HEK293 (cell line): ENCODE measurements around the gene TSPAN17.

Source experiments
- GLI4 ChIP-seq: fragments of 450-650 bp; formaldehyde crosslinking; IDR thresholded peaks from 2 replicates; pipeline ENCODE4 v1.5.1; 2016; ENCODE audit warnings: missing biosample characterization, missing genetic modification characterization
- KLF16 ChIP-seq: fragments of 450-650 bp; formaldehyde crosslinking; IDR thresholded peaks from 2 replicates; pipeline ENCODE4 v1.5.1; 2017; ENCODE audit warnings: missing biosample characterization, missing genetic modification characterization
- OSR2 ChIP-seq: fragments of 450-650 bp; formaldehyde crosslinking; IDR thresholded peaks from 2 replicates; pipeline ENCODE4 v1.5.1; 2016; ENCODE audit warnings: missing biosample characterization, missing genetic modification characterization
- SP2 ChIP-seq: fragments of 450-650 bp; formaldehyde crosslinking; IDR thresholded peaks from 2 replicates; pipeline ENCODE4 v1.5.1; 2016; ENCODE audit warnings: missing biosample characterization, missing genetic modification characterization
- ZBTB17 ChIP-seq: fragments of 450-650 bp; formaldehyde crosslinking; IDR thresholded peaks from 2 replicates; pipeline ENCODE4 v1.5.1; 2016; ENCODE audit warnings: missing biosample characterization, missing genetic modification characterization
- ZFP41 ChIP-seq: fragments of 450-650 bp; formaldehyde crosslinking; IDR thresholded peaks from 2 replicates; pipeline ENCODE4 v1.5.1; 2016; ENCODE audit warnings: missing biosample characterization, missing genetic modification characterization, borderline replicate concordance
- ZNF132 ChIP-seq: fragments of 450-650 bp; formaldehyde crosslinking; IDR thresholded peaks from 2 replicates; pipeline ENCODE4 v1.5.1; 2017; ENCODE audit warnings: missing biosample characterization, missing genetic modification characterization, borderline replicate concordance
- ZNF19 ChIP-seq: fragments of 450-650 bp; formaldehyde crosslinking; IDR thresholded peaks from 2 replicates; pipeline ENCODE4; 2016; ENCODE audit warnings: missing biosample characterization, missing genetic modification characterization, low read depth
- ZNF24 ChIP-seq: fragments of 450-650 bp; formaldehyde crosslinking; IDR thresholded peaks from 2 replicates; pipeline ENCODE4 v1.5.1; 2016; ENCODE audit warnings: missing biosample characterization, missing genetic modification characterization
- ZNF37A ChIP-seq: fragments of 450-650 bp; IDR thresholded peaks from 2 replicates; pipeline ENCODE4 v1.5.1; 2018; ENCODE audit warnings: missing biosample characterization, missing genetic modification characterization
- ZNF416 ChIP-seq: fragments of 450-650 bp; formaldehyde crosslinking; IDR thresholded peaks from 2 replicates; pipeline ENCODE4 v1.5.1; 2016; ENCODE audit warnings: missing biosample characterization, missing genetic modification characterization
- ZNF530 ChIP-seq: fragments of 450-650 bp; formaldehyde crosslinking; IDR thresholded peaks from 2 replicates; pipeline ENCODE4 v1.5.1; 2016; ENCODE audit warnings: low read depth, missing biosample characterization, missing genetic modification characterization
- ZNF544 ChIP-seq: fragments of 450-650 bp; formaldehyde crosslinking; IDR thresholded peaks from 2 replicates; pipeline ENCODE4 v1.5.0; 2017; ENCODE audit warnings: missing biosample characterization, missing genetic modification characterization
- ZNF549 ChIP-seq: fragments of 450-650 bp; IDR thresholded peaks from 2 replicates; pipeline ENCODE4 v1.5.1; 2018; ENCODE audit warnings: missing biosample characterization, missing genetic modification characterization, mild to moderate bottlenecking, inconsistent platforms, moderate library complexity
- ZNF596 ChIP-seq: fragments of 450-650 bp; IDR thresholded peaks from 2 replicates; pipeline ENCODE4 v1.5.0; 2018; ENCODE audit warnings: missing biosample characterization, mild to moderate bottlenecking, missing genetic modification characterization, moderate library complexity
- ZNF621 ChIP-seq: fragments of 450-650 bp; formaldehyde crosslinking; IDR thresholded peaks from 2 replicates; pipeline ENCODE4 v1.5.1; 2017; ENCODE audit warnings: missing biosample characterization, missing genetic modification characterization
- ZNF623 ChIP-seq: fragments of 450-650 bp; formaldehyde crosslinking; IDR thresholded peaks from 2 replicates; pipeline ENCODE4 v1.5.1; 2016; ENCODE audit warnings: missing biosample characterization, missing genetic modification characterization
- ZNF624 ChIP-seq: fragments of 450-650 bp; formaldehyde crosslinking; IDR thresholded peaks from 2 replicates; pipeline ENCODE4 v1.5.1; 2017; ENCODE audit warnings: missing biosample characterization, missing genetic modification characterization
- ZNF768 ChIP-seq: fragments of 450-650 bp; formaldehyde crosslinking; IDR thresholded peaks from 2 replicates; pipeline ENCODE4 v1.5.1; 2018; ENCODE audit warnings: missing biosample characterization, mild to moderate bottlenecking, missing genetic modification characterization
- ZNF792 ChIP-seq: fragments of 450-650 bp; formaldehyde crosslinking; IDR thresholded peaks from 2 replicates; pipeline ENCODE4 v1.5.1; 2016; ENCODE audit warnings: missing biosample characterization, missing genetic modification characterization
- TF ChIP-seq, protein P1 (sequence below): fragments of 450-650 bp; formaldehyde crosslinking; conservative IDR thresholded peaks from 2 replicates; pipeline ENCODE4 v1.5.1; 2016; ENCODE audit warnings: low read depth, missing biosample characterization, missing genetic modification characterization
- TF ChIP-seq, protein P2 (sequence below): fragments of 450-650 bp; formaldehyde crosslinking; IDR thresholded peaks from 2 replicates; pipeline ENCODE4 v1.5.1; 2016; ENCODE audit warnings: missing biosample characterization, missing genetic modification characterization
- TF ChIP-seq, protein P3 (sequence below): fragments of 450-650 bp; formaldehyde crosslinking; IDR thresholded peaks from 2 replicates; pipeline ENCODE4 v1.5.1; 2016; ENCODE audit warnings: missing biosample characterization, missing genetic modification characterization
- TF ChIP-seq, protein P4 (sequence below): fragments of 450-650 bp; formaldehyde crosslinking; IDR thresholded peaks from 2 replicates; pipeline ENCODE4 v1.5.1; 2016; ENCODE audit warnings: missing biosample characterization, missing genetic modification characterization, borderline replicate concordance
- TF ChIP-seq, protein P5 (sequence below): fragments of 450-650 bp; formaldehyde crosslinking; IDR thresholded peaks from 2 replicates; pipeline ENCODE4 v1.5.1; 2016; ENCODE audit warnings: missing biosample characterization, missing genetic modification characterization
- TF ChIP-seq, protein P6 (sequence below): fragments of 450-650 bp; formaldehyde crosslinking; IDR thresholded peaks from 2 replicates; pipeline ENCODE4 v1.5.1; 2017; ENCODE audit warnings: missing biosample characterization, missing genetic modification characterization

Gene TSPAN17

DNA sequence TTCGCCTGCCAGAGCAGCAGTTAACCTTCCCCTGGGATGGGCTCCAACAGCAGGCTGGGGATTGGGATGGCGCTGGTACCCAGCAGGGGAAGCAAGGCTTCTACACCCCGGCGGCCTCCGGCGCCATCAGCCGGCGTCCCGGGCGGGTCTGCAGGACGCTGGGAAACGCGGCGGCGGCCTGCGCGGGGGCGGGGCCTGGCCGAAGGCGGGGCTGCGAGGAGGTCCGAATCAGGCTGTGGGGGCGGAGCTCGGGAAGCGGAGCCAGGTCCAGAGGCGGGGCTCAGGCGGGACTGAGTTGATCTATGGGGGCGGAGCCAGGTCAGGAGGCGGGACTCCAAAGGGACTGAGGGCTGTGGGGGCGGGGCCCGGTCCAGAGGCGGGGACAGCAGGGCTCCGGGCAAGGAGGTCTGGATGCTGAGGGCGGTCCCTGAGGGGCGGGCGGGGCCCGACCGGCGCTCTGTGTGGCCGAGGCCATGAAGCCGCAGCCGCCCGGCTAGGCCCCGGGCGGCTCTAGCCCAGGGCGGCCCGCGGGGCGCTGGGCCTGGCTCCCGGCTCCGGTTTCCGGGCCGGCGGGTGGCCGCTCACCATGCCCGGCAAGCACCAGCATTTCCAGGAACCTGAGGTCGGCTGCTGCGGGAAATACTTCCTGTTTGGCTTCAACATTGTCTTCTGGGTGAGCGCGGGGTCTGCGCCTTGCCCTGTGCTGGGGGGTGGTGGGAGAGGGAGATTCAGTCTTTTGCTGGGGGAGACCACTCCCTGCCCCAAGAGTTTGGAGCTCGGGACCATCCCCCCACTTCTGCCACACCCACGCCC lies at the start of gene TSPAN17 (continued):
- no peak for TF ChIP-seq ZNF19 (tag by site-specific recombination)
- no peak for TF ChIP-seq ZNF596 (tag by site-specific recombination)
- no peak for TF ChIP-seq ZNF621 (tag by site-specific recombination)
- TF ChIP-seq, protein P1, sequence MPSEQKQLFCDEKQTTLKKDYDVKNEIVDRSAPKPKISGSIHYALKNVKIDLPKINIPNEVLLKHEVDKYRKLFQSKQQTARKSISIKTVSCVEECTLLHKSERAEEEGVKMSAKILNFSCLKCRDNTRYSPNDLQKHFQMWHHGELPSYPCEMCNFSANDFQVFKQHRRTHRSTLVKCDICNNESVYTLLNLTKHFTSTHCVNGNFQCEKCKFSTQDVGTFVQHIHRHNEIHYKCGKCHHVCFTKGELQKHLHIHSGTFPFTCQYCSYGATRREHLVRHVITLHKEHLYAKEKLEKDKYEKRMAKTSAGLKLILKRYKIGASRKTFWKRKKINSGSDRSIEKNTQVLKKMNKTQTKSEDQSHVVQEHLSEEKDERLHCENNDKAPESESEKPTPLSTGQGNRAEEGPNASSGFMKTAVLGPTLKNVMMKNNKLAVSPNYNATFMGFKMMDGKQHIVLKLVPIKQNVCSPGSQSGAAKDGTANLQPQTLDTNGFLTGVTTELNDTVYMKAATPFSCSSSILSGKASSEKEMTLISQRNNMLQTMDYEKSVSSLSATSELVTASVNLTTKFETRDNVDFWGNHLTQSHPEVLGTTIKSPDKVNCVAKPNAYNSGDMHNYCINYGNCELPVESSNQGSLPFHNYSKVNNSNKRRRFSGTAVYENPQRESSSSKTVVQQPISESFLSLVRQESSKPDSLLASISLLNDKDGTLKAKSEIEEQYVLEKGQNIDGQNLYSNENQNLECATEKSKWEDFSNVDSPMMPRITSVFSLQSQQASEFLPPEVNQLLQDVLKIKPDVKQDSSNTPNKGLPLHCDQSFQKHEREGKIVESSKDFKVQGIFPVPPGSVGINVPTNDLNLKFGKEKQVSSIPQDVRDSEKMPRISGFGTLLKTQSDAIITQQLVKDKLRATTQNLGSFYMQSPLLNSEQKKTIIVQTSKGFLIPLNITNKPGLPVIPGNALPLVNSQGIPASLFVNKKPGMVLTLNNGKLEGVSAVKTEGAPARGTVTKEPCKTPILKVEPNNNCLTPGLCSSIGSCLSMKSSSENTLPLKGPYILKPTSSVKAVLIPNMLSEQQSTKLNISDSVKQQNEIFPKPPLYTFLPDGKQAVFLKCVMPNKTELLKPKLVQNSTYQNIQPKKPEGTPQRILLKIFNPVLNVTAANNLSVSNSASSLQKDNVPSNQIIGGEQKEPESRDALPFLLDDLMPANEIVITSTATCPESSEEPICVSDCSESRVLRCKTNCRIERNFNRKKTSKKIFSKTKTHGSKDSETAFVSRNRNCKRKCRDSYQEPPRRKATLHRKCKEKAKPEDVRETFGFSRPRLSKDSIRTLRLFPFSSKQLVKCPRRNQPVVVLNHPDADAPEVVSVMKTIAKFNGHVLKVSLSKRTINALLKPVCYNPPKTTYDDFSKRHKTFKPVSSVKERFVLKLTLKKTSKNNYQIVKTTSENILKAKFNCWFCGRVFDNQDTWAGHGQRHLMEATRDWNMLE (tag by site-specific recombination), result no peak
- no peak for TF ChIP-seq ZNF623
- no peak for TF ChIP-seq ZNF416 (tag by site-specific recombination)
- TF ChIP-seq ZNF132 (tag by site-specific recombination), result no peak
- TF ChIP-seq, protein P2, sequence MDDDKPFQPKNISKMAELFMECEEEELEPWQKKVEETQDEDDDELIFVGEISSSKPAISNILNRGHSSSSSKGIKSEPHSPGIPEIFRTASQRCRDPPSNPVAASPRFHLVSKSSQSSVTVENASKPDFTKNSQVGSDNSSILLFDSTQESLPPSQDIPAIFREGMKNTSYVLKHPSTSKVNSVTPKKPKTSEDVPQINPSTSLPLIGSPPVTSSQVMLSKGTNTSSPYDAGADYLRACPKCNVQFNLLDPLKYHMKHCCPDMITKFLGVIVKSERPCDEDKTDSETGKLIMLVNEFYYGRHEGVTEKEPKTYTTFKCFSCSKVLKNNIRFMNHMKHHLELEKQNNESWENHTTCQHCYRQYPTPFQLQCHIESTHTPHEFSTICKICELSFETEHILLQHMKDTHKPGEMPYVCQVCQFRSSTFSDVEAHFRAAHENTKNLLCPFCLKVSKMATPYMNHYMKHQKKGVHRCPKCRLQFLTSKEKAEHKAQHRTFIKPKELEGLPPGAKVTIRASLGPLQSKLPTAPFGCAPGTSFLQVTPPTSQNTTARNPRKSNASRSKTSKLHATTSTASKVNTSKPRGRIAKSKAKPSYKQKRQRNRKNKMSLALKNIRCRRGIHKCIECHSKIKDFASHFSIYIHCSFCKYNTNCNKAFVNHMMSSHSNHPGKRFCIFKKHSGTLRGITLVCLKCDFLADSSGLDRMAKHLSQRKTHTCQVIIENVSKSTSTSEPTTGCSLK (tag by site-specific recombination), result no peak
- TF ChIP-seq, protein P3, sequence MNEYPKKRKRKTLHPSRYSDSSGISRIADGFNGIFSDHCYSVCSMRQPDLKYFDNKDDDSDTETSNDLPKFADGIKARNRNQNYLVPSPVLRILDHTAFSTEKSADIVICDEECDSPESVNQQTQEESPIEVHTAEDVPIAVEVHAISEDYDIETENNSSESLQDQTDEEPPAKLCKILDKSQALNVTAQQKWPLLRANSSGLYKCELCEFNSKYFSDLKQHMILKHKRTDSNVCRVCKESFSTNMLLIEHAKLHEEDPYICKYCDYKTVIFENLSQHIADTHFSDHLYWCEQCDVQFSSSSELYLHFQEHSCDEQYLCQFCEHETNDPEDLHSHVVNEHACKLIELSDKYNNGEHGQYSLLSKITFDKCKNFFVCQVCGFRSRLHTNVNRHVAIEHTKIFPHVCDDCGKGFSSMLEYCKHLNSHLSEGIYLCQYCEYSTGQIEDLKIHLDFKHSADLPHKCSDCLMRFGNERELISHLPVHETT (tag by site-specific recombination), result no peak
- TF ChIP-seq SP2 (tag by site-specific recombination), result peak; percentile 95
- TF ChIP-seq, protein P4, sequence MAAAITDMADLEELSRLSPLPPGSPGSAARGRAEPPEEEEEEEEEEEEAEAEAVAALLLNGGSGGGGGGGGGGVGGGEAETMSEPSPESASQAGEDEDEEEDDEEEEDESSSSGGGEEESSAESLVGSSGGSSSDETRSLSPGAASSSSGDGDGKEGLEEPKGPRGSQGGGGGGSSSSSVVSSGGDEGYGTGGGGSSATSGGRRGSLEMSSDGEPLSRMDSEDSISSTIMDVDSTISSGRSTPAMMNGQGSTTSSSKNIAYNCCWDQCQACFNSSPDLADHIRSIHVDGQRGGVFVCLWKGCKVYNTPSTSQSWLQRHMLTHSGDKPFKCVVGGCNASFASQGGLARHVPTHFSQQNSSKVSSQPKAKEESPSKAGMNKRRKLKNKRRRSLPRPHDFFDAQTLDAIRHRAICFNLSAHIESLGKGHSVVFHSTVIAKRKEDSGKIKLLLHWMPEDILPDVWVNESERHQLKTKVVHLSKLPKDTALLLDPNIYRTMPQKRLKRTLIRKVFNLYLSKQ (tag by site-specific recombination), result no peak
- TF ChIP-seq, protein P5, sequence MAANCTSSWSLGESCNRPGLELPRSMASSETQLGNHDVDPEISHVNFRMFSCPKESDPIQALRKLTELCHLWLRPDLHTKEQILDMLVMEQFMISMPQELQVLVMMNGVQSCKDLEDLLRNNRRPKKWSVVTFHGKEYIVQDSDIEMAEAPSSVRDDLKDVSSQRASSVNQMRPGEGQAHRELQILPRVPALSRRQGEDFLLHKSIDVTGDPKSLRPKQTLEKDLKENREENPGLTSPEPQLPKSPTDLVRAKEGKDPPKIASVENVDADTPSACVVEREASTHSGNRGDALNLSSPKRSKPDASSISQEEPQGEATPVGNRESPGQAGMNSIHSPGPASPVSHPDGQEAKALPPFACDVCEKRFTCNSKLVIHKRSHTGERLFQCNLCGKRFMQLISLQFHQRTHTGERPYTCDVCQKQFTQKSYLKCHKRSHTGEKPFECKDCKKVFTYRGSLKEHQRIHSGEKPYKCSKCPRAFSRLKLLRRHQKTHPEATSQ, result 0 out of 2 replicates have a peak, but pooled peaks have one; percentile 33
- TF ChIP-seq, protein P6, sequence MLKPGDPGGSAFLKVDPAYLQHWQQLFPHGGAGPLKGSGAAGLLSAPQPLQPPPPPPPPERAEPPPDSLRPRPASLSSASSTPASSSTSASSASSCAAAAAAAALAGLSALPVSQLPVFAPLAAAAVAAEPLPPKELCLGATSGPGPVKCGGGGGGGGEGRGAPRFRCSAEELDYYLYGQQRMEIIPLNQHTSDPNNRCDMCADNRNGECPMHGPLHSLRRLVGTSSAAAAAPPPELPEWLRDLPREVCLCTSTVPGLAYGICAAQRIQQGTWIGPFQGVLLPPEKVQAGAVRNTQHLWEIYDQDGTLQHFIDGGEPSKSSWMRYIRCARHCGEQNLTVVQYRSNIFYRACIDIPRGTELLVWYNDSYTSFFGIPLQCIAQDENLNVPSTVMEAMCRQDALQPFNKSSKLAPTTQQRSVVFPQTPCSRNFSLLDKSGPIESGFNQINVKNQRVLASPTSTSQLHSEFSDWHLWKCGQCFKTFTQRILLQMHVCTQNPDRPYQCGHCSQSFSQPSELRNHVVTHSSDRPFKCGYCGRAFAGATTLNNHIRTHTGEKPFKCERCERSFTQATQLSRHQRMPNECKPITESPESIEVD, result no peak
- no peak for TF ChIP-seq OSR2 (tag by site-specific recombination)
- no peak for TF ChIP-seq ZFP41 (tag by site-specific recombination)
- TF ChIP-seq ZNF549 (tag by site-specific recombination), result no peak
- TF ChIP-seq KLF16, result no peak
- no peak for TF ChIP-seq ZNF24 (tag by site-specific recombination)
- TF ChIP-seq GLI4 (tag by site-specific recombination), result no peak
- no peak for TF ChIP-seq ZNF792
- TF ChIP-seq ZNF768 (tag by site-specific recombination), result no peak
- no peak for TF ChIP-seq ZNF530 (tag by site-specific recombination)
- no peak for TF ChIP-seq ZNF37A (tag by site-specific recombination)
- TF ChIP-seq ZBTB17 (tag by site-specific recombination), result peak; percentile 58
- TF ChIP-seq ZNF544, result no peak
- TF ChIP-seq ZNF624 (tag by site-specific recombination), result no peak
